ENCODE data around the gene FCMR.

The FCMR gene

DNA sequence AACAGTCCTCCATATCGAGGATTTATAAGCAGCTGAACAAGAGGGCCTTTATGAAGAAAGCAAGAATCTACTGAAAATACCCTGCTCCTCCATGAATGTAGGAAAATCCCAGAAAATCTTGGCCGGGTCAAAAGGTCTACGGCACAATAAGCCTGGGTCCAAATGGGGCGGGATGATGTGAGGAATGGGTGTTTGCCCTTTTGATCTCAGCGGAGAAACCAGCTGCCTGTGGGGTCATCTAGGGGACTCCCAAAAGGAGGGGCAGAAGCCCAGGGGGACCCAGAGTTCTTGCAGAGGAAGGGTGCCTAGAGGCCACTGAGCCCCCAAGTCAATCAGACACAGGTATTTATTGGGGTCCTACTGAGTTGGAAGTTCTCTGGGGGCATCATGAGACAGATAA, 35.9 kb upstream of the FCMR start:
- Histone ChIP-seq H2AFZ (ENCODE audit: low read depth, low read length) (no peak overlapping the region), H3K4me3 (ENCODE audit: low read length) (no peak overlapping the region), H3K36me3 (ENCODE audit: insufficient read depth, low read length) (no peaks in the 10 kb centered on the region), H3K9me3 (ENCODE audit: low read length) (no peaks in the 10 kb centered on the region), H3K27me3 (ENCODE audit: insufficient read depth, low read length) (no peaks in the 10 kb centered on the region), H3K4me1 (ENCODE audit: insufficient read depth, low read length) (peaks cover 7% of the 10 kb centered on the region)

- Histone ChIP-seq H3K27me3 (ENCODE audit: insufficient read depth, low read length) (no peaks in the 10 kb centered on the region), H2AFZ (ENCODE audit: low read depth, low read length) (no peak overlapping the region), H3K36me3 (ENCODE audit: insufficient read depth, low read length) (no peaks in the 10 kb centered on the region), H3K4me3 (ENCODE audit: low read length) (no peak overlapping the region), H3K9me3 (ENCODE audit: low read length) (no peaks in the 10 kb centered on the region), H3K4me1 (ENCODE audit: insufficient read depth, low read length) (peaks cover 7% of the 10 kb centered on the region)
Observed at GRCh38 chr1:206955476-206956451, 34.0 kb upstream of the FCMR start.

DNA sequence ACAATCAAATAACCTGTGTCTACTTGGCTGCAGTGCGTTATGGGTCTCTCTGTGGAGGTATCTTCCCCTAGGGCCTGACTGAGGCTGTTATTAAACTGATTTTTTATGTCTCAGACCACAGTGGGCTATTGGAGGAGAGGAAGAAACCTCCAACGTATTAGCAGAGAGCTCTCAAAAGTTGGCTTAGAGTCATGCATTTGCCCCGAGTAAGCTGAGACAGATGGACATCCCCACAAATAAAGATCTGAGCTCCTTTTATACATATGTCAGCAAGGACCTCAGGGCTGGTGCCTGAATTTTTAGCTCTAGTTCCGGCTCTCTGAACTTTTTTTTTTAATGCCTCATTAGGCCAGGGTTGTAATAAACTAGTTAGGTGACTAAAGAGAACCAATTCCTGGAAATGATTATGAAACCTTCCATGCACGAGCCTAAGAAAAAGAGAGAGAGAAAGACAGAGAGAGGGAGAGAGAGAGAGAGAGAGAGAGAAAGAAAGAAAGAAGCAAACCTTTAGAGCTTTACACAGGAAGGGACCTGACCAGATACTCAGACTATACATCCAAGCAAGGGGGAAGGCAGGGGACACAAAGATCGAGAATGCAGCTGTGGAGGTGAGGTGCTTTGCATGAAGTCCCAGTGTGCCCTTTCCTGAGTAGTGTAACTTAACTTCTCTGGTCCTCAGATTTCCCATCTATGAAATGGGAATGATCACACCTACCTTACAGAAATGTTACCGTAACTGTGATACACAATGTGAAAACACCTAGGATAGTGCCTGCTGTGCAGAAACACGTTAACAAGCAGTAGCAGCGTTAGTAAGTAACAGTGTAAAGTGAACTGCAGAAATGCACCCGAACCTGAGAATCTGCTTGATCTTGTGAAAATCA, 33.0 kb upstream of the FCMR start:
- no peaks in the 10 kb centered on the region for H3K36me3 ChIP-seq (ENCODE audit: insufficient read depth, low read length)
- H3K4me3 ChIP-seq (ENCODE audit: low read length) = no peak overlapping the region
- H3K9me3 ChIP-seq (ENCODE audit: low read length) = no peaks in the 10 kb centered on the region
- H3K4me1 ChIP-seq (ENCODE audit: insufficient read depth, low read length) = peaks cover 7% of the 10 kb centered on the region
- H2AFZ ChIP-seq (ENCODE audit: low read depth, low read length) = no peak overlapping the region
- no peaks in the 10 kb centered on the region for H3K27me3 ChIP-seq (ENCODE audit: insufficient read depth, low read length)

- H3K4me1 ChIP-seq (ENCODE audit: insufficient read depth, low read length) = peaks cover 7% of the 10 kb centered on the region
- no peaks in the 10 kb centered on the region for H3K9me3 ChIP-seq (ENCODE audit: low read length)
- H3K36me3 ChIP-seq (ENCODE audit: insufficient read depth, low read length) = no peaks in the 10 kb centered on the region
- no peaks in the 10 kb centered on the region for H3K27me3 ChIP-seq (ENCODE audit: insufficient read depth, low read length)
- no peak overlapping the region for H3K4me3 ChIP-seq (ENCODE audit: low read length)
- no peak overlapping the region for H2AFZ ChIP-seq (ENCODE audit: low read depth, low read length)
Observed at GRCh38 chr1:206953626-206954025, 31.9 kb upstream of the FCMR start.

DNA sequence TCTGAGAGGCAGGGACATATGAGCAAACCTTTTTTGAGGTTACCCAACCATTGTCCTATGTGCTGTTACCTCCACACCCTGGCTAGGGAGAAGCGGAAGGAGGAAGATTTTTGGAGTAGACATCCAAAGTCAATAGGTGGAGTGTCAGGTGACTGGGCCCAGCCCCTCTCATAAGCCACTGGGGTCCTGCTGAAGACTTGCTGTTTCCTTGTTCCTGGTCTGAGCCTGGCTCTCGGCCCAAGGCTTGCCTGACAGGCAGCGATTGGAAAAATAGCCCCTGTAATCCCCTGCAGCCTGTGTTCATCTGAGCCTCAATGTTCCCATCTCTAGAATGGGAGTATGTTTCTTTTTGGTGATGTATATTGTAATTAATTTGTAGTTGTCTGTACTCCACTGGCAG, 31.4 kb upstream of the FCMR start:
- Histone ChIP-seq H3K27me3 (ENCODE audit: insufficient read depth, low read length) (no peaks in the 10 kb centered on the region), H3K4me1 (ENCODE audit: insufficient read depth, low read length) (peaks cover 7% of the 10 kb centered on the region), H3K36me3 (ENCODE audit: insufficient read depth, low read length) (no peaks in the 10 kb centered on the region), H3K4me3 (ENCODE audit: low read length) (no peak overlapping the region), H3K9me3 (ENCODE audit: low read length) (no peaks in the 10 kb centered on the region), H2AFZ (ENCODE audit: low read depth, low read length) (no peak overlapping the region)

DNA sequence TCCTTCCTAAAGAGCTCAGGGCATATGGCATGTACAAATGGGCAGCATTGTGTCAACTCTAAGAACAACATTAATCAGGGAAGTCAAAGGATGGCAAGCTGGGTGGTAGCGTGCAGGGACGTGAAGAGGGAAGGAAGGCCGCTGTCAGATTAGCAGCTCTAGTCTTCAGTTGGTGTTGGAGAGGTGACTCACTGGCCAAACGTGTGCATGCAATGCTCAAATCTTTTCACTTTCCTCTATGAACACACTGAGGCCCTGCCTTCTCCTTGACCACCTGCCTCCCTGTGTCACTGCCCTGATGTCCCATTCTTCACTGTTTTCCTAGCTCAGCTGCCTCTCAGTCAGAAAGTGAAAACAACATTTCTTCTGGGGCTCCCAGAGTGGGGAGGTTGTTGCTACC, 30.4 kb upstream of the FCMR start:
- H3K4me1 ChIP-seq (ENCODE audit: insufficient read depth, low read length) = peaks cover 7% of the 10 kb centered on the region
- H3K36me3 ChIP-seq (ENCODE audit: insufficient read depth, low read length) = no peaks in the 10 kb centered on the region
- no peak overlapping the region for H3K4me3 ChIP-seq (ENCODE audit: low read length)
- H2AFZ ChIP-seq (ENCODE audit: low read depth, low read length) = no peak overlapping the region
- H3K9me3 ChIP-seq (ENCODE audit: low read length) = no peaks in the 10 kb centered on the region
- no peaks in the 10 kb centered on the region for H3K27me3 ChIP-seq (ENCODE audit: insufficient read depth, low read length)

DNA sequence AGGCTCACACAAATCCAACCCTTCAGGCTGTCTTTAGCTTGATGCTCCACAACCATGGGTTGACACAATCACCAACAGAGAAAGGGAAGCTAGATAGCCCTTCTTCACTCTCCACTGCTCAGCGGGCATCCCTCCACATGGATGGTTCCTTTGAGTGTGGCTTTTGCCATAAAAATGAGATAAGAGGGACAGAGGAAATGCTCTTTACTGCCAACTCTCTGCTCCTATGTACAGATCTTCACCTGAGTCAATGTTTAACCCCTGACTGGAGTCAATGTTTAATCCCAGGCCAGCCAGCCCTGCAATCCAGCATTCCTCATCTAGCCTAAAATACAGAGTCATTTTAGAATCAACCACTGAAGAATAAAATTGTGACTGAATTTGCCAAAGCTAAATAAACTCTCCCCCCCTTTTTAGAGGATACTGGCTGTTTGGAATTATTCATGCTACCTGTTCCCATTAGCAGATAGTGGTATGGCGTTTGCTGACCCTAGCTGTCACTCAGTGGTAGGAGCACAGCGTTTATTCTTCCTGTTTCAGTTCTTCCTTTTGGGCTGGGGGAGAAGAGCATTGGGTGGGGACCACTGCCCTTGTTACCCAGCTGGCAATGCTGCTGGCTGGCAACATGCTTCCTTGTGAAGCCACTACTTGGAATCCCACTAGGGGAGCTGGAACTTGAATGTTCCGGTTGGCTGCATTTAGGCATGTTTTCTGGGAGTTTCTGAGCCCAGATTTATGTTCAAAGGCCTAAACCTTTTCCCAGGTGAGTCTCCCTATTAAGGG, 29.8 kb upstream of the FCMR start:
- H3K4me3 ChIP-seq (ENCODE audit: low read length) = no peak overlapping the region
- no peaks in the 10 kb centered on the region for H3K9me3 ChIP-seq (ENCODE audit: low read length)
- H2AFZ ChIP-seq (ENCODE audit: low read depth, low read length) = no peak overlapping the region
- no peaks in the 10 kb centered on the region for H3K36me3 ChIP-seq (ENCODE audit: insufficient read depth, low read length)
- H3K27me3 ChIP-seq (ENCODE audit: insufficient read depth, low read length) = no peaks in the 10 kb centered on the region
- H3K4me1 ChIP-seq (ENCODE audit: insufficient read depth, low read length) = peaks cover 7% of the 10 kb centered on the region

- no peak overlapping the region for H2AFZ ChIP-seq (ENCODE audit: low read depth, low read length)
- no peaks in the 10 kb centered on the region for H3K27me3 ChIP-seq (ENCODE audit: insufficient read depth, low read length)
- no peaks in the 10 kb centered on the region for H3K4me1 ChIP-seq (ENCODE audit: insufficient read depth, low read length)
- H3K4me3 ChIP-seq (ENCODE audit: low read length) = no peak overlapping the region
- no peaks in the 10 kb centered on the region for H3K9me3 ChIP-seq (ENCODE audit: low read length)
- no peaks in the 10 kb centered on the region for H3K36me3 ChIP-seq (ENCODE audit: insufficient read depth, low read length)
Observed at GRCh38 chr1:206949641-206950040, 27.9 kb upstream of the FCMR start.

DNA sequence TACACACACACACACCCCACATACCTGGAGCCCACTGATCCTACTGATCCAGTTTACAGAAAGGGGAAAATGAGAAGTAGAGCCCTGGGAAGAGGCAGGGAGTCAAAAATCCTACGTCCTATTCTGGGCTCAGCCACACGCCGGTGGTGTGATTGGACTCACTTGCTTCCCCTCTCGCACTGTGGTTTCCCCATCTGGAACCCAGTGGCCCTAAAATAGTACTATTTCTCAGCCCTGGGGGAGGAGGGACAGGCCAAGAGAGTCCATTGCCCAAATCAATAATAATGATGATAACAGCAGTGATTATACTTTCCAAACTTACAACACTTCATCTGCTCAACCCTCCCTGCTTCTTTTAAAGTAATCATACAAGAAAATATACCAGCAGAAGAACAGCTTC, 27.5 kb upstream of the FCMR start:
- Histone ChIP-seq H3K36me3 (ENCODE audit: insufficient read depth, low read length) (no peaks in the 10 kb centered on the region), H3K4me3 (ENCODE audit: low read length) (no peak overlapping the region), H3K27me3 (ENCODE audit: insufficient read depth, low read length) (no peaks in the 10 kb centered on the region), H3K9me3 (ENCODE audit: low read length) (no peaks in the 10 kb centered on the region), H3K4me1 (ENCODE audit: insufficient read depth, low read length) (no peaks in the 10 kb centered on the region), H2AFZ (ENCODE audit: low read depth, low read length) (no peak overlapping the region)

GRCh38 chr1:206947255-206947654, 25.5 kb upstream of the FCMR start:
- H3K27me3 ChIP-seq (ENCODE audit: insufficient read depth, low read length) = no peaks in the 10 kb centered on the region
- no peaks in the 10 kb centered on the region for H3K36me3 ChIP-seq (ENCODE audit: insufficient read depth, low read length)
- no peak overlapping the region for H2AFZ ChIP-seq (ENCODE audit: low read depth, low read length)
- no peaks in the 10 kb centered on the region for H3K4me1 ChIP-seq (ENCODE audit: insufficient read depth, low read length)
- no peak overlapping the region for H3K4me3 ChIP-seq (ENCODE audit: low read length)
- H3K9me3 ChIP-seq (ENCODE audit: low read length) = no peaks in the 10 kb centered on the region

DNA sequence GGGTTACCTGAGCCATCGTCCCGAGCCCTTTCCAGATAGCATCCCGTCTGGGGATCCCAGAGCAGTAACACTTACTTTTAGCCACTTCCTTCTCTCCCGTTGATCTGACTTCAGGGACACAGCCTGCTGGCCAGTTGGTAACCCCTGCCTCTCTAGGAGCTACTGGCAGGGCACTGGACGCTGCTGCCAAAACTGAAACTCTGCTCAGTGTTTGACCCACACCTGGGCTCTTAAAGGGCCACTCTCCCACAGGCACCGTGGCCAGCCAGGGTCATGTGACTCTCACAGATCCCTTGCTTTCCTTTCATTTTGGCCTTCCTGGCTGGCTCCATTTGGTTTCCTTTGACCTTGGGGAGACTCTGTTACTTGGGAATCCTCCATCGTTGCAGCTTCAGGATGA, 24.5 kb upstream of the FCMR start, which contains the start of gene PIGR:
PIGR (minus strand) TSS at position 206 of the 400 bp plus-strand sequence. CDS start 5,935 bp downstream, outside the sequence.
- Histone ChIP-seq H2AFZ (ENCODE audit: low read depth, low read length) (no peak within 1 kb of the TSS), H3K4me3 (ENCODE audit: low read length) (no peak within 1 kb of the TSS), H3K27me3 (ENCODE audit: insufficient read depth, low read length) (no peaks in the 10 kb centered on the region), H3K36me3 (ENCODE audit: insufficient read depth, low read length) (no peaks in the 10 kb centered on the region), H3K4me1 (ENCODE audit: insufficient read depth, low read length) (no peaks in the 10 kb centered on the region), H3K9me3 (ENCODE audit: low read length) (no peaks in the 10 kb centered on the region)

GRCh38 chr1:206945779-206946178, 24.0 kb upstream of the FCMR start:
- Histone ChIP-seq H2AFZ (ENCODE audit: low read depth, low read length) (no peak overlapping the region), H3K4me3 (ENCODE audit: low read length) (no peak overlapping the region), H3K9me3 (ENCODE audit: low read length) (no peaks in the 10 kb centered on the region), H3K36me3 (ENCODE audit: insufficient read depth, low read length) (no peaks in the 10 kb centered on the region), H3K27me3 (ENCODE audit: insufficient read depth, low read length) (no peaks in the 10 kb centered on the region), H3K4me1 (ENCODE audit: insufficient read depth, low read length) (no peaks in the 10 kb centered on the region)

Measured in neuron (in vitro differentiated cells).